Neural cell (in vitro differentiated cells): ENCODE results near the gene CAPN9. TPM values are rescaled to one million over a fixed set of nuclear protein-coding genes. Genes with fewer than 3 reads are reported as not detected.
"Not testable (repeated sequence)": the region's sequence is repeated elsewhere in the genome, so short reads cannot be mapped to it uniquely, and the experiment has no call there.

ENCODE experiments used
- H2AFZ ChIP-seq: fragments of 200-600, 300-800 bp; sonication (generic), shearing (Covaris generic); 2 replicates; pipeline ENCODE4 v1.6.0; 2014; ENCODE audit warnings: low read depth, mild to moderate bottlenecking, antibody characterized with exemption, low read length, moderate library complexity
- H3F3A ChIP-seq: fragments of 200-600 bp; shearing (Covaris generic); 2 replicates; pipeline ENCODE4 v1.6.1; 2016; ENCODE audit warnings: mild to moderate bottlenecking, moderate library complexity, mixed read lengths, antibody characterized with exemption, low read length; ENCODE audit not compliant: insufficient read depth, poor library complexity, severe bottlenecking
- H3K27ac ChIP-seq: fragments of 200-600, 300-800 bp; sonication (generic), shearing (Covaris generic); 2 replicates; pipeline ENCODE4 v1.5.1; 2014; ENCODE audit warnings: mild to moderate bottlenecking, low read length, moderate library complexity
- H3K27me3 ChIP-seq: fragments of 300-800, 200-600 bp; sonication (generic), shearing (Covaris generic); 2 replicates; pipeline ENCODE4 v1.6.0; 2014; ENCODE audit warnings: mild to moderate bottlenecking, low read depth, low read length, moderate library complexity; ENCODE audit not compliant: insufficient read depth
- H3K36me3 ChIP-seq: fragments of 300-800, 200-600 bp; sonication (generic), shearing (Covaris generic); 2 replicates; pipeline ENCODE4 v1.5.1; 2014; ENCODE audit warnings: mild to moderate bottlenecking, antibody characterized with exemption, low read length, moderate library complexity; ENCODE audit not compliant: insufficient read depth
- H3K4me2 ChIP-seq: fragments of 300-800, 200-600 bp; sonication (generic), shearing (Covaris generic); 2 replicates; pipeline ENCODE4 v1.6.0; 2014; ENCODE audit warnings: mild to moderate bottlenecking, low read length
- H3K4me3 ChIP-seq: fragments of 300-800, 200-600 bp; sonication (generic), shearing (Covaris generic); 2 replicates; pipeline ENCODE4 v1.5.1; 2014; ENCODE audit warnings: mild to moderate bottlenecking, low read length, moderate library complexity
- H3K79me2 ChIP-seq: fragments of 200-600 bp; shearing (Covaris generic); replicated peaks from 2 replicates; pipeline ENCODE4 v1.6.0; 2014; ENCODE audit warnings: mild to moderate bottlenecking, low read length, moderate library complexity; ENCODE audit not compliant: insufficient read depth
- H3K9ac ChIP-seq: fragments of 300-800, 200-600 bp; sonication (generic), shearing (Covaris generic); 2 replicates; pipeline ENCODE4 v1.6.1; 2016; ENCODE audit warnings: mild to moderate bottlenecking, low read length, mixed read lengths
- H3K9me2 ChIP-seq: fragments of 200-600 bp; shearing (Covaris generic); 2 replicates; pipeline ENCODE4 v1.6.1; 2016; ENCODE audit warnings: mild to moderate bottlenecking, low read length, mixed read lengths; ENCODE audit not compliant: insufficient read depth
- H3K9me3 ChIP-seq: fragments of 200-600, 300-800 bp; sonication (generic), shearing (Covaris generic); 2 replicates; pipeline ENCODE4 v1.6.1; 2016; ENCODE audit warnings: mild to moderate bottlenecking, mixed run types, low read length, moderate library complexity, mixed read lengths
- H4K20me1 ChIP-seq: fragments of 200-600 bp; shearing (Covaris generic); 2 replicates; pipeline ENCODE4 v1.6.1; 2016; ENCODE audit warnings: mild to moderate bottlenecking, mixed run types; ENCODE audit not compliant: insufficient read depth
- EP300 ChIP-seq: fragments of 450-650 bp; conservative IDR thresholded peaks from 2 replicates; pipeline ENCODE4 v1.6.1; 2014; ENCODE audit warnings: antibody characterized with exemption, mild to moderate bottlenecking, moderate library complexity; ENCODE audit not compliant: poor library complexity, severe bottlenecking
- EZH2 ChIP-seq: fragments of 200-600, 300-800 bp; shearing (Covaris generic), sonication (generic); IDR thresholded peaks from 2 replicates; pipeline ENCODE4 v1.6.1; 2014; ENCODE audit warnings: antibody characterized with exemption, low read length, borderline replicate concordance, mild to moderate bottlenecking; ENCODE audit not compliant: insufficient read depth, poor library complexity, severe bottlenecking
- MXI1 ChIP-seq: fragments of 450-650 bp; conservative IDR thresholded peaks from 2 replicates; pipeline ENCODE4 v1.6.1; 2014; ENCODE audit warnings: antibody characterized with exemption, mild to moderate bottlenecking; ENCODE audit not compliant: poor library complexity, severe bottlenecking
- POLR2AphosphoS5 ChIP-seq: IDR thresholded peaks from 2 replicates; pipeline ENCODE4 v1.6.1; 2012
- RAD21 ChIP-seq: fragments of 450-650 bp; conservative IDR thresholded peaks from 2 replicates; pipeline ENCODE4 v1.6.1; 2014; ENCODE audit warnings: antibody characterized with exemption, mild to moderate bottlenecking, moderate library complexity
- SMC3 ChIP-seq: fragments of 450-650 bp; conservative IDR thresholded peaks from 2 replicates; pipeline ENCODE4 v1.6.1; 2014; ENCODE audit warnings: antibody characterized with exemption, mild to moderate bottlenecking, moderate library complexity; ENCODE audit not compliant: poor library complexity
- TAF1 ChIP-seq: IDR thresholded peaks from 2 replicates; pipeline ENCODE4 v1.6.1; 2012; ENCODE audit warnings: low read depth
- polyA plus RNA-seq: library from polyadenylated mRNA; depleted of rRNA; stranded (reverse); fragments of >200 nt; gene quantifications from 2 replicates; pipeline ENCODE4 v1.2.3, GENCODE V29; 2014
- TF ChIP-seq, protein P1 (sequence below): fragments of 450-650 bp; IDR thresholded peaks from 2 replicates; pipeline ENCODE4 v1.5.1; 2014; ENCODE audit warnings: antibody characterized with exemption, mild to moderate bottlenecking, moderate library complexity; ENCODE audit not compliant: poor library complexity, severe bottlenecking
- TF ChIP-seq, protein P2 (sequence below): IDR thresholded peaks from 2 replicates; pipeline ENCODE4 v1.6.1; 2012; ENCODE audit warnings: borderline replicate concordance

CAPN9 gene
- polyA plus RNA-seq, 1 donor from 2014 or later, result 0.14 TPM

DNA sequence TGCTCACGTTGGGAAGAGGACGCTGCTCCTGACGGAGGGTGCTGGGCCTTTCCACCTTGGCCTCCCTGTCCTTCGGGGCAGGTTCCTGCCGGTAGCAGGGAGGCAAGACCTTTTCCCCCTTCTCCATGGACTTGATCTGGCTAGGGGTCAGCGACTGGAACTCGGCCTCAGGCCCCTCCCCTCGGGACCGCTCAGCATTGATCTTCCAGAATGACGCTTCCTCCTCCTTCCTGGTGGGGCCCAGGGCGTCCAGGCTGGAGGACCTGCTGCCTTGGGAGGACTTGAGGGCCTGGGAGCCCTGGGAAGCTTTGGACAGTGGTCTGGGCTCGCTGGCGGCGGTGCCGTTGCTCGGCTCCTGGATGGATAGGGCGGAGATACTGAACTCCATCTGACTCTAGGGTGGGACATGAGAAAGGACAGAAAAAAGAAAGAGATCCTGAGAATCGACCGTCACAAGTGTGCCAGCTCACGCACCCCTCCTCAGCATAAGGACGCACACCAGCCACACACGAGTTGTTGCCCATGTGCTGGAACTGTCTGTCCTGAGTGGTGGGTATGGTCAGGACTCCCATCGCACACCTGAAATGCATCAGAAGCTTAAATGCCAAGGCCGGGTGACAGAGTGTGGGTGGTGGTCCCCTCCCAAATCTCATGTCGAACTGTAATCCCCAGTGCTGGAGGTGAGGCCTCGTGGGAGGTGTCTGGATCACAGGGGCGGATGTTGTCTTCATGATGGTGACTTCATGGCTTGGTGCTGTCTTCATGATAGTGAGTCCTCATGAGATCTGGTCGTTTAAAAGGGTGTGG is 96.5 kb downstream of the CAPN9 start:
- TF ChIP-seq POLR2AphosphoS5 (no peak), EP300 (no peak), TAF1 (no peak), RAD21 (no peak), EZH2 (no peak), MXI1 (no peak), SMC3 (no peak)
- TF ChIP-seq, protein P1, sequence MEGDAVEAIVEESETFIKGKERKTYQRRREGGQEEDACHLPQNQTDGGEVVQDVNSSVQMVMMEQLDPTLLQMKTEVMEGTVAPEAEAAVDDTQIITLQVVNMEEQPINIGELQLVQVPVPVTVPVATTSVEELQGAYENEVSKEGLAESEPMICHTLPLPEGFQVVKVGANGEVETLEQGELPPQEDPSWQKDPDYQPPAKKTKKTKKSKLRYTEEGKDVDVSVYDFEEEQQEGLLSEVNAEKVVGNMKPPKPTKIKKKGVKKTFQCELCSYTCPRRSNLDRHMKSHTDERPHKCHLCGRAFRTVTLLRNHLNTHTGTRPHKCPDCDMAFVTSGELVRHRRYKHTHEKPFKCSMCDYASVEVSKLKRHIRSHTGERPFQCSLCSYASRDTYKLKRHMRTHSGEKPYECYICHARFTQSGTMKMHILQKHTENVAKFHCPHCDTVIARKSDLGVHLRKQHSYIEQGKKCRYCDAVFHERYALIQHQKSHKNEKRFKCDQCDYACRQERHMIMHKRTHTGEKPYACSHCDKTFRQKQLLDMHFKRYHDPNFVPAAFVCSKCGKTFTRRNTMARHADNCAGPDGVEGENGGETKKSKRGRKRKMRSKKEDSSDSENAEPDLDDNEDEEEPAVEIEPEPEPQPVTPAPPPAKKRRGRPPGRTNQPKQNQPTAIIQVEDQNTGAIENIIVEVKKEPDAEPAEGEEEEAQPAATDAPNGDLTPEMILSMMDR, result no peak
- TF ChIP-seq, protein P2, sequence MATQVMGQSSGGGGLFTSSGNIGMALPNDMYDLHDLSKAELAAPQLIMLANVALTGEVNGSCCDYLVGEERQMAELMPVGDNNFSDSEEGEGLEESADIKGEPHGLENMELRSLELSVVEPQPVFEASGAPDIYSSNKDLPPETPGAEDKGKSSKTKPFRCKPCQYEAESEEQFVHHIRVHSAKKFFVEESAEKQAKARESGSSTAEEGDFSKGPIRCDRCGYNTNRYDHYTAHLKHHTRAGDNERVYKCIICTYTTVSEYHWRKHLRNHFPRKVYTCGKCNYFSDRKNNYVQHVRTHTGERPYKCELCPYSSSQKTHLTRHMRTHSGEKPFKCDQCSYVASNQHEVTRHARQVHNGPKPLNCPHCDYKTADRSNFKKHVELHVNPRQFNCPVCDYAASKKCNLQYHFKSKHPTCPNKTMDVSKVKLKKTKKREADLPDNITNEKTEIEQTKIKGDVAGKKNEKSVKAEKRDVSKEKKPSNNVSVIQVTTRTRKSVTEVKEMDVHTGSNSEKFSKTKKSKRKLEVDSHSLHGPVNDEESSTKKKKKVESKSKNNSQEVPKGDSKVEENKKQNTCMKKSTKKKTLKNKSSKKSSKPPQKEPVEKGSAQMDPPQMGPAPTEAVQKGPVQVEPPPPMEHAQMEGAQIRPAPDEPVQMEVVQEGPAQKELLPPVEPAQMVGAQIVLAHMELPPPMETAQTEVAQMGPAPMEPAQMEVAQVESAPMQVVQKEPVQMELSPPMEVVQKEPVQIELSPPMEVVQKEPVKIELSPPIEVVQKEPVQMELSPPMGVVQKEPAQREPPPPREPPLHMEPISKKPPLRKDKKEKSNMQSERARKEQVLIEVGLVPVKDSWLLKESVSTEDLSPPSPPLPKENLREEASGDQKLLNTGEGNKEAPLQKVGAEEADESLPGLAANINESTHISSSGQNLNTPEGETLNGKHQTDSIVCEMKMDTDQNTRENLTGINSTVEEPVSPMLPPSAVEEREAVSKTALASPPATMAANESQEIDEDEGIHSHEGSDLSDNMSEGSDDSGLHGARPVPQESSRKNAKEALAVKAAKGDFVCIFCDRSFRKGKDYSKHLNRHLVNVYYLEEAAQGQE, result no peak
- Histone ChIP-seq H3K9me2 (no peaks in the 10 kb centered on the region), H3F3A (no peaks in the 10 kb centered on the region), H4K20me1 (no peaks in the 10 kb centered on the region), H3K36me3 (peaks cover 5% of the 10 kb centered on the region), H3K9ac (no peak overlapping the region), H3K79me2 (no peaks in the 10 kb centered on the region), H3K9me3 (no peaks in the 10 kb centered on the region), H3K27me3 (no peaks in the 10 kb centered on the region), H3K27ac (no peak overlapping the region), H3K4me3 (no peak overlapping the region), H3K4me2 (no peak overlapping the region), H2AFZ (no peak overlapping the region)

DNA sequence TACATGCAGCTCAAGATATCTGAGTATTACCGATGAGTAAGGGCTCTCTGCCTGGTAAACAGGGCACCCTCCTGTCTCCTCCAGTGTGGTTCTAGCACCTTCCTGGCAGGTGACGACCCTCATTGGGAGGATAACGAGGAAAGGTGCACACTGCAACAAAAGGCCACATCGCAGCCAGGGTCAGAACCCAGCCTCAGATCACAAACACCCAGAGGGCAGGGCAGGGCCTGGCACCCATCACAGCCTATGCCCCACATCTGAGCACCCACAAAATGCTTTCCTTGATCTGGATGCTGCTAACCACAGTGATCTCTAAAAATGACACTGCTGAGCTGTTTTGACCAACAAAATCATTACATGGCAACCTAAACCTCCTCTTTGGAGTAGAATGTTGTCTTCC is 97.4 kb downstream of the CAPN9 start:
- no peak overlapping the region for H3K4me2 ChIP-seq
- H3K4me3 ChIP-seq, result no peak overlapping the region
- H3K79me2 ChIP-seq, result no peaks in the 10 kb centered on the region
- TF ChIP-seq TAF1 (no peak), EP300 (no peak), EZH2 (no peak), MXI1 (no peak)
- TF ChIP-seq, protein P2, result no peak
- TF ChIP-seq, protein P1, result no peak
- H3K9me3 ChIP-seq, result no peaks in the 10 kb centered on the region
- no peaks in the 10 kb centered on the region for H3F3A ChIP-seq
- no peaks in the 10 kb centered on the region for H4K20me1 ChIP-seq
- no peak overlapping the region for H3K27ac ChIP-seq
- no peak overlapping the region for H3K9ac ChIP-seq
- H3K27me3 ChIP-seq, result no peaks in the 10 kb centered on the region
- H2AFZ ChIP-seq, result no peak overlapping the region
- H3K36me3 ChIP-seq, result peaks cover 5% of the 10 kb centered on the region
- no peaks in the 10 kb centered on the region for H3K9me2 ChIP-seq

DNA sequence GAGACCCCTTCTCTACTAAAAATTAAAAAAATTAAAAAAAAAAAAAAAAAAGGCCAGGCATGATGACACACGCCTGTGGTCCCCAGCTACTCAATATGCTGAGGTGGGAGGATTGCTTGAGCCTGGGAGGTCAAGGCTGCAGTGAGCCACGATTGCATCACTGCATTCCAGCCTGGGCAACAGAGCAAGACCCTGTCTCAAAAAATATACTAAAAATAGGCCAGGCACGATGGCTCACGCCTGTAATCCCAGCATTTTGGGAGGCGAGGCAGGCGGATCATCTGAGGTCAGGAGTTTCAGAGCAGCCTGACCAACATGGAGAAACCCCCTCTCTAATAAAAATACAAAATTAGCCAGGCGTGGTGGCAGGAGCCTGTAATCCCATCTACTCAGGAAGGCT is 98.0 kb downstream of the CAPN9 start:
- H3K79me2 ChIP-seq, H3K27me3 ChIP-seq, H4K20me1 ChIP-seq, H3K9me3 ChIP-seq, H3K4me2 ChIP-seq, H3K36me3 ChIP-seq, H3K9ac ChIP-seq, H3F3A ChIP-seq, H3K27ac ChIP-seq, H3K9me2 ChIP-seq, H2AFZ ChIP-seq, H3K4me3 ChIP-seq: not testable (repeated sequence)
